ENCODE measurements around the gene UPF2.

- TF ChIP-seq CTCF (IDR thresholded peaks at IDR 0.05) (no peak), POLR2A (IDR thresholded peaks at IDR 0.05) (no peak), POLR2AphosphoS5 (IDR thresholded peaks at IDR 0.05) (no peak)
These were observed 145.9 kb downstream of the UPF2 start for GRCh38 chr10:11896549-11897200.
